ENCODE measurements around the gene ATIC.

- TF ChIP-seq, protein P1, sequence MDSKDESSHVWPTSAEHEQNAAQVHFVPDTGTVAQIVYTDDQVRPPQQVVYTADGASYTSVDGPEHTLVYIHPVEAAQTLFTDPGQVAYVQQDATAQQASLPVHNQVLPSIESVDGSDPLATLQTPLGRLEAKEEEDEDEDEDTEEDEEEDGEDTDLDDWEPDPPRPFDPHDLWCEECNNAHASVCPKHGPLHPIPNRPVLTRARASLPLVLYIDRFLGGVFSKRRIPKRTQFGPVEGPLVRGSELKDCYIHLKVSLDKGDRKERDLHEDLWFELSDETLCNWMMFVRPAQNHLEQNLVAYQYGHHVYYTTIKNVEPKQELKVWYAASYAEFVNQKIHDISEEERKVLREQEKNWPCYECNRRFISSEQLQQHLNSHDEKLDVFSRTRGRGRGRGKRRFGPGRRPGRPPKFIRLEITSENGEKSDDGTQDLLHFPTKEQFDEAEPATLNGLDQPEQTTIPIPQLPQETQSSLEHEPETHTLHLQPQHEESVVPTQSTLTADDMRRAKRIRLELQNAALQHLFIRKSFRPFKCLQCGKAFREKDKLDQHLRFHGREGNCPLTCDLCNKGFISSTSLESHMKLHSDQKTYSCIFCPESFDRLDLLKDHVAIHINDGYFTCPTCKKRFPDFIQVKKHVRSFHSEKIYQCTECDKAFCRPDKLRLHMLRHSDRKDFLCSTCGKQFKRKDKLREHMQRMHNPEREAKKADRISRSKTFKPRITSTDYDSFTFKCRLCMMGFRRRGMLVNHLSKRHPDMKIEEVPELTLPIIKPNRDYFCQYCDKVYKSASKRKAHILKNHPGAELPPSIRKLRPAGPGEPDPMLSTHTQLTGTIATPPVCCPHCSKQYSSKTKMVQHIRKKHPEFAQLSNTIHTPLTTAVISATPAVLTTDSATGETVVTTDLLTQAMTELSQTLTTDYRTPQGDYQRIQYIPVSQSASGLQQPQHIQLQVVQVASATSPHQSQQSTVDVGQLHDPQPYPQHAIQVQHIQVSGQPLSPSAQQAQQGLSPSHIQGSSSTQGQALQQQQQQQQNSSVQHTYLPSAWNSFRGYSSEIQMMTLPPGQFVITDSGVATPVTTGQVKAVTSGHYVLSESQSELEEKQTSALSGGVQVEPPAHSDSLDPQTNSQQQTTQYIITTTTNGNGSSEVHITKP (tag by site-specific recombination; IDR thresholded peaks at IDR 0.05) = no peak
- TF ChIP-seq TRIM28 (IDR thresholded peaks at IDR 0.05; ENCODE audit: borderline replicate concordance, low read length) (no peak), CTCF (tag by site-specific recombination; IDR thresholded peaks at IDR 0.05) (no peak)
These were observed 33.9 kb upstream of the ATIC start for GRCh38 chr2:215277944-215278343.
